GM18870 (cell line): Measurements from ENCODE around the gene IL2RA.

Experiments used
- ATAC-seq: cut with Tn5 transposase; IDR thresholded peaks from one replicate; pipeline ENCODE4 v1.9.1; 2021; ENCODE audit warnings: moderate library complexity; ENCODE audit not compliant: unreplicated experiment

Gene IL2RA

GRCh38 chr10:5989756-5990155 is 72.4 kb downstream of the IL2RA start:
- no peak for ATAC-seq

GRCh38 chr10:5988336-5988920 is 73.7 kb downstream of the IL2RA start:
- ATAC-seq, result no peak

- ATAC-seq, result no peak
Observed at GRCh38 chr10:5987747-5988146, 74.4 kb downstream of the IL2RA start.

- no peak for ATAC-seq
Observed at GRCh38 chr10:5985029-5985428, 77.1 kb downstream of the IL2RA start.

GRCh38 chr10:5983774-5984173 is 78.4 kb downstream of the IL2RA start:
- no peak for ATAC-seq

- ATAC-seq, result no peak
Observed at GRCh38 chr10:5981529-5981928, 80.6 kb downstream of the IL2RA start.

GRCh38 chr10:5978230-5978489 is 84.0 kb downstream of the IL2RA start:
- no peak for ATAC-seq

- peak; percentile 39 for ATAC-seq
Observed at GRCh38 chr10:5977471-5978229, 84.5 kb downstream of the IL2RA start, which contains the start of gene IL15RA. TSS of gene IL15RA (minus strand) at chr10:5977543. CDS start at chr10:5977492, 51 bp downstream.

- no peak for ATAC-seq
Observed at GRCh38 chr10:5976512-5977470, 85.4 kb downstream of the IL2RA start.

- ATAC-seq, result peak; percentile 77
Observed at GRCh38 chr10:5975641-5976473, 86.3 kb downstream of the IL2RA start.

- ATAC-seq, result no peak
Observed at GRCh38 chr10:5973069-5973468, 89.1 kb downstream of the IL2RA start.

- no peak for ATAC-seq
Observed at GRCh38 chr10:5971886-5972285, 90.3 kb downstream of the IL2RA start.

GRCh38 chr10:5971315-5971832 is 90.8 kb downstream of the IL2RA start:
- no peak for ATAC-seq

GRCh38 chr10:5970527-5970926 is 91.6 kb downstream of the IL2RA start:
- ATAC-seq, result no peak

- ATAC-seq, result no peak
Observed at GRCh38 chr10:5970066-5970465, 92.1 kb downstream of the IL2RA start.

- no peak for ATAC-seq
Observed at GRCh38 chr10:5968681-5969453, 93.3 kb downstream of the IL2RA start.

- no peak for ATAC-seq
Observed at GRCh38 chr10:5968037-5968680, 94.0 kb downstream of the IL2RA start.

GRCh38 chr10:5965266-5965665 is 96.9 kb downstream of the IL2RA start:
- no peak for ATAC-seq

GRCh38 chr10:5964736-5965135 is 97.4 kb downstream of the IL2RA start:
- ATAC-seq, result no peak
